ENCODE data around the gene TEX38. TPM values are rescaled to one million over a fixed set of nuclear protein-coding genes. Genes with fewer than 3 reads are reported as not detected.
"Not testable (repeated sequence)": the region's sequence is repeated elsewhere in the genome, so short reads cannot be mapped to it uniquely, and the experiment has no call there.

TEX38 gene
- total and polyA plus RNA-seq, 12 donors = 0.11 to 0.54 (median 0.30) TPM; not detected in 8

- peaks cover 0 to 14% of the 10 kb centered on the region in 2 donors for H3K36me3 ChIP-seq (replicated peaks in 1 of 2)
- peaks cover 18 to 28% of the 10 kb centered on the region in 2 donors for H3K4me1 ChIP-seq (replicated peaks in 1 of 2)
- intact Hi-C loops (cut with DNase I) = loop anchor here (5.0 to 10.0 kb wide), 3 partner anchors 105 to 187 kb away; partner anchors contain the start of gene MOB3C (in 1 of the 2)
- TF ChIP-seq POLR2A (IDR thresholded peaks at IDR 0.05) = no peak
- TF ChIP-seq, protein P1, sequence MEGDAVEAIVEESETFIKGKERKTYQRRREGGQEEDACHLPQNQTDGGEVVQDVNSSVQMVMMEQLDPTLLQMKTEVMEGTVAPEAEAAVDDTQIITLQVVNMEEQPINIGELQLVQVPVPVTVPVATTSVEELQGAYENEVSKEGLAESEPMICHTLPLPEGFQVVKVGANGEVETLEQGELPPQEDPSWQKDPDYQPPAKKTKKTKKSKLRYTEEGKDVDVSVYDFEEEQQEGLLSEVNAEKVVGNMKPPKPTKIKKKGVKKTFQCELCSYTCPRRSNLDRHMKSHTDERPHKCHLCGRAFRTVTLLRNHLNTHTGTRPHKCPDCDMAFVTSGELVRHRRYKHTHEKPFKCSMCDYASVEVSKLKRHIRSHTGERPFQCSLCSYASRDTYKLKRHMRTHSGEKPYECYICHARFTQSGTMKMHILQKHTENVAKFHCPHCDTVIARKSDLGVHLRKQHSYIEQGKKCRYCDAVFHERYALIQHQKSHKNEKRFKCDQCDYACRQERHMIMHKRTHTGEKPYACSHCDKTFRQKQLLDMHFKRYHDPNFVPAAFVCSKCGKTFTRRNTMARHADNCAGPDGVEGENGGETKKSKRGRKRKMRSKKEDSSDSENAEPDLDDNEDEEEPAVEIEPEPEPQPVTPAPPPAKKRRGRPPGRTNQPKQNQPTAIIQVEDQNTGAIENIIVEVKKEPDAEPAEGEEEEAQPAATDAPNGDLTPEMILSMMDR (IDR thresholded peaks at IDR 0.05) = no peak
- no peaks in the 10 kb centered on the region for H3K9me3 ChIP-seq (replicated peaks in 1 of 3)
- no peaks in the 10 kb centered on the region for H3K27me3 ChIP-seq
- peak overlapping the region in 2 of 4 donors; percentile 99 for H3K4me3 ChIP-seq
- H3K27ac ChIP-seq = peak overlapping the region in 4 of 5 donors; percentile 72 to 91 (median 79)
- DNase-seq = no peak
- 9 to 20% (median 15%) methylated on average over 3 of the region's 3 CpGs for WGBS, 4 donors
These were observed 48.0 kb downstream of the TEX38 start for GRCh38 chr1:46719689-46720088.

GRCh38 chr1:46720319-46720718, 48.7 kb downstream of the TEX38 start:
- H3K27me3 ChIP-seq; H3K9me3 ChIP-seq (replicated peaks in 1 of 3); H3K36me3 ChIP-seq (replicated peaks in 1 of 2); H3K27ac ChIP-seq; H3K4me3 ChIP-seq; DNase-seq: not testable (repeated sequence)
- WGBS, 4 donors = 96 to 97% (median 96%) methylated on average over 8 of the region's 8 CpGs
- peaks cover 18 to 32% of the 10 kb centered on the region in 2 donors for H3K4me1 ChIP-seq (replicated peaks in 1 of 2)
- intact Hi-C loops (cut with DNase I) = loop anchor here (5.0 kb wide), 2 partner anchors 183 to 188 kb away; a partner anchor contains a TSS

GRCh38 chr1:46721204-46721603, 49.5 kb downstream of the TEX38 start:
- 68 to 87% (median 79%) methylated on average over 1 of the region's 1 CpG for WGBS, 4 donors

DNA sequence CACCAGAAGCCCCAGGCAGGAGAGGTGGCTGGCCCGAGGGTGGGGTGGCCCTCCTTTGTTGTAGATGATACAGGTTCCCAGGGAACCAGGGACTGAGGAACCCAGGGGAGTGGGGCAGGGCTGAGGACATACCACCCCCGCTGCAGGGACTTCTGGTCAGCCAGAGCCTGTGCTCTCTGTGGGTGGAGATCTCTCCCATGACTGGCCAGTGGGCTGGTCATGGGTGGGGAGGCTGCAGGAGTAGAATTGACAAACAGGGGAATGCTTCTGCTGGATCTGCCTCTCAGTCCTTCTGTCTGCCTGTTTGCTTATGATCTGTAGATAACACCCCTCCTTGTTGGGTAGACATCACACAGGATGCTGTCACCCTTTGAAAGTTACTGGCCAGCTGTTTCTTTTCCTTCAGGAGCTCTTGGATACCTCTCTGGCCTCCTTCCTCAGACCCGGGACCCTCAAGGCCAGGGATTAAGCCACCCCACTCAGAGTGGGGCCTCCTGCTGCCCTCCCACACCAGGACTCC, 50.1 kb downstream of the TEX38 start:
- 21 to 62% (median 48%) methylated on average over 1 to 3 of the region's 3 CpGs for WGBS, 4 donors
- no peak for DNase-seq
- Histone ChIP-seq H3K4me1 (replicated peaks in 1 of 2) (peaks cover 18 to 27% of the 10 kb centered on the region in 2 donors), H3K36me3 (replicated peaks in 1 of 2) (no peaks in the 10 kb centered on the region), H3K4me3 (no peak overlapping the region), H3K27ac (no peak overlapping the region), H3K27me3 (no peaks in the 10 kb centered on the region), H3K9me3 (replicated peaks in 1 of 3) (no peaks in the 10 kb centered on the region)
- intact Hi-C loops (cut with DNase I) = loop anchor here (5.0 kb wide), 2 partner anchors 184 to 189 kb away; a partner anchor contains a TSS
- TF ChIP-seq, protein P1 (IDR thresholded peaks at IDR 0.05) = no peak
- no peak for TF ChIP-seq POLR2A (IDR thresholded peaks at IDR 0.05)

More at GRCh38 chr1:46721204-46721603, 49.5 kb downstream of the TEX38 start:
- TF ChIP-seq, protein P1 (IDR thresholded peaks at IDR 0.05) = no peak
- no peak for TF ChIP-seq POLR2A (IDR thresholded peaks at IDR 0.05)
- DNase-seq = no peak
- Histone ChIP-seq H3K9me3 (replicated peaks in 1 of 3) (no peaks in the 10 kb centered on the region), H3K4me3 (no peak overlapping the region), H3K27me3 (no peaks in the 10 kb centered on the region), H3K36me3 (replicated peaks in 1 of 2) (no peaks in the 10 kb centered on the region), H3K27ac (no peak overlapping the region), H3K4me1 (replicated peaks in 1 of 2) (peaks cover 18 to 32% of the 10 kb centered on the region in 2 donors)
- intact Hi-C loops (cut with DNase I) = loop anchor here (5.0 kb wide), 2 partner anchors 184 to 189 kb away; a partner anchor contains a TSS

Other genes with a start within 250 kb of the TEX38 start
- under 1 TPM in 2 of 9 donors, not detected in 7; 0.07 to 0.14 TPM for gene DMBX1, start 182.0 kb upstream of the TEX38 start, total RNA-seq
- under 1 TPM in 1 of 3 donors, not detected in 2; 0.16 TPM for gene DMBX1, start 182.0 kb upstream of the TEX38 start, polyA plus RNA-seq
- not detected for gene KNCN, start 120.2 kb upstream of the TEX38 start, total RNA-seq
- under 1 TPM; 0.07 to 0.40 (median 0.24) TPM for gene KNCN, start 120.2 kb upstream of the TEX38 start, polyA plus RNA-seq
- gene MKNK1, start 67.6 kb upstream of the TEX38 start, total RNA-seq = 10 to 100 TPM; 29.6 to 60.3 (median 40.5) TPM
- gene MKNK1, start 67.6 kb upstream of the TEX38 start, polyA plus RNA-seq = 10 to 100 TPM; 30.5 to 83.0 (median 63.6) TPM
- gene MOB3C, start 55.0 kb upstream of the TEX38 start, total RNA-seq = 10 to 100 TPM in 7 of 9 donors, 1 to 10 TPM in 2; 7.5 to 29.9 (median 20.4) TPM
- gene MOB3C, start 55.0 kb upstream of the TEX38 start, polyA plus RNA-seq = 10 to 100 TPM in 2 of 3 donors, 1 to 10 TPM in 1; 9.3 to 15.3 (median 10.6) TPM
- gene ATPAF1, start 3.5 kb upstream of the TEX38 start, total RNA-seq = 100 to 1,000 TPM; 104 to 225 (median 131) TPM
- gene ATPAF1, start 3.5 kb upstream of the TEX38 start, polyA plus RNA-seq = 100 to 1,000 TPM; 142 to 183 (median 146) TPM
- gene EFCAB14, start 47.3 kb downstream of the TEX38 start, total RNA-seq = 100 to 1,000 TPM in 3 of 9 donors, 10 to 100 TPM in 6; 55.7 to 138 (median 79.4) TPM
- gene EFCAB14, start 47.3 kb downstream of the TEX38 start, polyA plus RNA-seq = 10 to 100 TPM; 17.9 to 65.0 (median 23.0) TPM
- 10 to 100 TPM in 4 of 9 donors, 1 to 10 TPM in 3, under 1 TPM in 2; 0.22 to 15.1 (median 7.2) TPM for gene CYP4B1, start 127.2 kb downstream of the TEX38 start, total RNA-seq
- 10 to 100 TPM in 1 of 3 donors, 1 to 10 TPM in 2; 3.4 to 12.7 (median 3.6) TPM for gene CYP4B1, start 127.2 kb downstream of the TEX38 start, polyA plus RNA-seq